8988T (cell line): ENCODE data around the gene NRP1.
A peak's percentile ranks its signal among the peaks of the same experiment; 100 is the strongest.

Source experiments
- DNase-seq: peaks from one replicate; pipeline ENCODE4 v3.0.0; 2011

NRP1 gene

GRCh38 chr10:33256458-33256857, 78.0 kb downstream of the NRP1 start:
- DNase-seq = no peak

GRCh38 chr10:33254556-33255160, 79.8 kb downstream of the NRP1 start:
- DNase-seq = no peak

GRCh38 chr10:33253411-33253810, 81.1 kb downstream of the NRP1 start:
- DNase-seq = no peak

GRCh38 chr10:33252794-33253203, 81.7 kb downstream of the NRP1 start:
- no peak for DNase-seq

GRCh38 chr10:33252324-33252723, 82.1 kb downstream of the NRP1 start:
- DNase-seq = no peak

GRCh38 chr10:33249659-33250345, 84.7 kb downstream of the NRP1 start:
- DNase-seq = no peak

- DNase-seq = no peak
These were observed 85.3 kb downstream of the NRP1 start for GRCh38 chr10:33249137-33249536.

GRCh38 chr10:33248638-33249037, 85.8 kb downstream of the NRP1 start:
- DNase-seq = no peak

GRCh38 chr10:33247221-33247922, 87.1 kb downstream of the NRP1 start:
- no peak for DNase-seq

- no peak for DNase-seq
These were observed 89.1 kb downstream of the NRP1 start for GRCh38 chr10:33245343-33245742.

- no peak for DNase-seq
These were observed 90.0 kb downstream of the NRP1 start for GRCh38 chr10:33244354-33244967.

GRCh38 chr10:33243703-33244102, 90.8 kb downstream of the NRP1 start:
- DNase-seq = no peak

- DNase-seq = no peak
These were observed 91.5 kb downstream of the NRP1 start for GRCh38 chr10:33242931-33243330.

GRCh38 chr10:33241351-33241750, 93.1 kb downstream of the NRP1 start:
- DNase-seq = no peak

- no peak for DNase-seq
These were observed 93.5 kb downstream of the NRP1 start for GRCh38 chr10:33240931-33241330.

GRCh38 chr10:33240258-33240657, 94.2 kb downstream of the NRP1 start:
- DNase-seq = no peak

GRCh38 chr10:33239257-33239656, 95.2 kb downstream of the NRP1 start:
- DNase-seq = no peak

GRCh38 chr10:33238643-33239042, 95.8 kb downstream of the NRP1 start:
- no peak for DNase-seq

GRCh38 chr10:33237736-33238624, 96.5 kb downstream of the NRP1 start:
- DNase-seq = peak; percentile 49

GRCh38 chr10:33236916-33237315, 97.6 kb downstream of the NRP1 start:
- no peak for DNase-seq

GRCh38 chr10:33235951-33236350, 98.5 kb downstream of the NRP1 start:
- DNase-seq = no peak

GRCh38 chr10:33235251-33235884, 99.1 kb downstream of the NRP1 start:
- DNase-seq = no peak
